Right atrium auricular region (tissue), 2 donors: ENCODE measurements around the gene CSGALNACT2. TPM values are rescaled to one million over a fixed set of nuclear protein-coding genes. Genes with fewer than 3 reads are reported as not detected.

Source experiments
- DNase-seq: peaks from one replicate; pipeline ENCODE4 v3.0.0-alpha.2; 2019; ENCODE audit warnings: low spot score
- H3K27ac ChIP-seq, 2 donors: fragments of 200-600 bp; sonication (generic); 1 replicate in 1 of 2; 2 replicates in 1 of 2; pipeline ENCODE4 v1.5.1; 2016 to 2019
- H3K27me3 ChIP-seq, 2 donors: fragments of 200-600 bp; sonication (generic); one replicate each; pipeline versions ENCODE4 v1.5.1 to v1.6.0; 2017 to 2019
- H3K36me3 ChIP-seq: fragments of 200-600 bp; sonication (generic); one replicate; pipeline ENCODE4 v1.5.1; 2016
- H3K4me1 ChIP-seq, 2 donors: fragments of 200-600 bp; sonication (generic); one replicate each; pipeline versions ENCODE4 v1.5.1 to v1.6.0; 2017 to 2019
- H3K4me3 ChIP-seq, 2 donors: fragments of 200-600 bp; sonication (generic); 1 replicate in 1 of 2; 2 replicates in 1 of 2; pipeline ENCODE4 v1.5.1; 2017 to 2019; ENCODE audit warnings: mild to moderate bottlenecking in 1 of 2, moderate library complexity in 1 of 2
- H3K9me3 ChIP-seq, 2 donors: fragments of 200-600 bp; sonication (generic); one replicate each; pipeline ENCODE4 v1.5.1; 2019
- CTCF ChIP-seq, 2 donors: fragments of 200-600 bp; sonication (generic); IDR thresholded peaks; one replicate each; pipeline ENCODE4 v1.5.1; 2019; ENCODE audit warnings: antibody characterized with exemption in 2 of 2
- total RNA-seq, 2 donors: library from RNA; depleted of rRNA; stranded (reverse); fragments of >200 nt; gene quantifications; one replicate each; pipeline ENCODE4 v1.1.0, GENCODE V29; 2016

CSGALNACT2 gene
- total RNA-seq, 2 donors from 2014 or later, result 10.0 to 14.9 TPM

GRCh38 chr10:43199088-43199683 lies 60.9 kb downstream of the CSGALNACT2 start:
- H3K9me3 ChIP-seq, result no peaks in the 10 kb centered on the region
- no peak for DNase-seq
- H3K4me1 ChIP-seq, result peaks cover 0 to 15% of the 10 kb centered on the region in 2 donors
- H3K4me3 ChIP-seq, result no peak overlapping the region
- no peaks in the 10 kb centered on the region for H3K27me3 ChIP-seq
- H3K27ac ChIP-seq, result no peak overlapping the region
- no peak for TF ChIP-seq CTCF (IDR thresholded peaks at IDR 0.05)
- H3K36me3 ChIP-seq, result no peaks in the 10 kb centered on the region

- TF ChIP-seq CTCF (IDR thresholded peaks at IDR 0.05), result no peak
- no peak overlapping the region for H3K4me3 ChIP-seq
- H3K9me3 ChIP-seq, result no peaks in the 10 kb centered on the region
- no peaks in the 10 kb centered on the region for H3K27me3 ChIP-seq
- no peaks in the 10 kb centered on the region for H3K36me3 ChIP-seq
- no peak for DNase-seq
- peaks cover 0 to 15% of the 10 kb centered on the region in 2 donors for H3K4me1 ChIP-seq
- H3K27ac ChIP-seq, result no peak overlapping the region
Observed at GRCh38 chr10:43199684-43200537, 61.7 kb downstream of the CSGALNACT2 start.

- Histone ChIP-seq H3K9me3 (no peaks in the 10 kb centered on the region), H3K27me3 (no peaks in the 10 kb centered on the region), H3K36me3 (no peaks in the 10 kb centered on the region), H3K27ac (no peak overlapping the region), H3K4me1 (peaks cover 0 to 15% of the 10 kb centered on the region in 2 donors), H3K4me3 (no peak overlapping the region)
- TF ChIP-seq CTCF (IDR thresholded peaks at IDR 0.05), result no peak
- no peak for DNase-seq
Observed at GRCh38 chr10:43200538-43201390, 62.5 kb downstream of the CSGALNACT2 start.

- no peaks in the 10 kb centered on the region for H3K9me3 ChIP-seq
- no peak overlapping the region for H3K4me3 ChIP-seq
- DNase-seq, result peak; percentile 48
- no peaks in the 10 kb centered on the region for H3K27me3 ChIP-seq
- H3K36me3 ChIP-seq, result no peaks in the 10 kb centered on the region
- H3K27ac ChIP-seq, result no peak overlapping the region
- peaks cover 0 to 15% of the 10 kb centered on the region in 2 donors for H3K4me1 ChIP-seq
- TF ChIP-seq CTCF (IDR thresholded peaks at IDR 0.05), result no peak
Observed at GRCh38 chr10:43201545-43202131, 63.4 kb downstream of the CSGALNACT2 start.

- H3K4me3 ChIP-seq, result peak overlapping the region; percentile 37 to 54
- peak in 1 of 2 donors; percentile 62 for TF ChIP-seq CTCF (IDR thresholded peaks at IDR 0.05)
- H3K9me3 ChIP-seq, result no peaks in the 10 kb centered on the region
- peak; percentile 53 for DNase-seq
- no peaks in the 10 kb centered on the region for H3K36me3 ChIP-seq
- H3K27me3 ChIP-seq, result no peaks in the 10 kb centered on the region
- peaks cover 0 to 15% of the 10 kb centered on the region in 2 donors for H3K4me1 ChIP-seq
- no peak overlapping the region for H3K27ac ChIP-seq
Observed at GRCh38 chr10:43202224-43202656, 64.0 kb downstream of the CSGALNACT2 start.
